ENCODE results near the gene ATP12A.

The ATP12A gene

GRCh38 chr13:24664726-24665409, 15.3 kb upstream of the ATP12A start:
- no peak for DNase-seq

- DNase-seq = no peak
These were observed 11.7 kb upstream of the ATP12A start for GRCh38 chr13:24668511-24668910.

- DNase-seq = no peak
These were observed 11.1 kb upstream of the ATP12A start for GRCh38 chr13:24668955-24669582.

- no peak for DNase-seq
These were observed 10.0 kb upstream of the ATP12A start for GRCh38 chr13:24670174-24670573.

GRCh38 chr13:24670961-24671381, 9.2 kb upstream of the ATP12A start:
- no peak for DNase-seq

GRCh38 chr13:24671386-24672113, 8.7 kb upstream of the ATP12A start:
- DNase-seq = peak; percentile 39

- no peak for DNase-seq
These were observed 7.8 kb upstream of the ATP12A start for GRCh38 chr13:24672141-24673132.

GRCh38 chr13:24675806-24676570, 4.2 kb upstream of the ATP12A start:
- no peak for DNase-seq

GRCh38 chr13:24678151-24678550, 2.1 kb upstream of the ATP12A start:
- no peak for DNase-seq

- DNase-seq = no peak
These were observed 522 bp upstream of the ATP12A start for GRCh38 chr13:24679686-24680085.

- no peak for DNase-seq
These were observed 855 bp downstream of the ATP12A start for GRCh38 chr13:24680921-24681604.

GRCh38 chr13:24681930-24682329, 1.7 kb downstream of the ATP12A start:
- DNase-seq = no peak

GRCh38 chr13:24682353-24682752, 2.1 kb downstream of the ATP12A start:
- no peak for DNase-seq

GRCh38 chr13:24683351-24683750, 3.1 kb downstream of the ATP12A start:
- DNase-seq = no peak

GRCh38 chr13:24683838-24684599, 3.8 kb downstream of the ATP12A start:
- peak; percentile 42 for DNase-seq

- DNase-seq = peak; percentile 17
These were observed 4.4 kb downstream of the ATP12A start for GRCh38 chr13:24684600-24684998.

- no peak for DNase-seq
These were observed 5.1 kb downstream of the ATP12A start for GRCh38 chr13:24685314-24685713.

- no peak for DNase-seq
These were observed 7.4 kb downstream of the ATP12A start for GRCh38 chr13:24687611-24688010.

- no peak for DNase-seq
These were observed 7.9 kb downstream of the ATP12A start for GRCh38 chr13:24688111-24688510.

GRCh38 chr13:24688950-24689349, 8.7 kb downstream of the ATP12A start:
- no peak for DNase-seq

- DNase-seq = no peak
These were observed 11.2 kb downstream of the ATP12A start for GRCh38 chr13:24691381-24691780.

Measured in CD4-positive, alpha-beta T cell treated with Interleukin-4 for 4 hours (primary cell).